DMS153 treated with DMSO at 0.1 percent for 48 hours (cell line): ENCODE measurements around the gene CSF3R.

Experiments
- DNase-seq: peaks from one replicate; lab custom pipeline; 2025; ENCODE audit not compliant: unreplicated experiment; lab: John Stamatoyannopoulos, UW

Gene CSF3R

DNA sequence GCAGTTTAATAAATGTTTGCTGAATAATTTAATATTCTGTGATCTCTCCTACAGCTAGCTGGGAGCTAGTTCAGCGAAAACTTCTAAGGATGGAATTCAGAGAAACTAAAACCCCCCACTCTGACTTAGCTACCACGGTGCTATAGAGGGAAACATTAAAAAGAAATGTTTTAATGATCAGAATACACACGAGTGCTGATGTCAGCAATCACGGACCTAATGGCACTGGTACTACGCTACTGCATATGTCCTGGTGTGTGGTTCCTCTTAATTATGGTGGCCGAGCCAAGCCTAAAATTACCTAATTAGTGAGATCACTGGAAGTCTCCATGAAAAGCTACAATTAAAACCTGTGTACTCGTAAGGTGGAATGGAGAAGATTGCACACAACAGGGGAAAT, 61.1 kb downstream of the CSF3R start:
- no peak for DNase-seq

DNA sequence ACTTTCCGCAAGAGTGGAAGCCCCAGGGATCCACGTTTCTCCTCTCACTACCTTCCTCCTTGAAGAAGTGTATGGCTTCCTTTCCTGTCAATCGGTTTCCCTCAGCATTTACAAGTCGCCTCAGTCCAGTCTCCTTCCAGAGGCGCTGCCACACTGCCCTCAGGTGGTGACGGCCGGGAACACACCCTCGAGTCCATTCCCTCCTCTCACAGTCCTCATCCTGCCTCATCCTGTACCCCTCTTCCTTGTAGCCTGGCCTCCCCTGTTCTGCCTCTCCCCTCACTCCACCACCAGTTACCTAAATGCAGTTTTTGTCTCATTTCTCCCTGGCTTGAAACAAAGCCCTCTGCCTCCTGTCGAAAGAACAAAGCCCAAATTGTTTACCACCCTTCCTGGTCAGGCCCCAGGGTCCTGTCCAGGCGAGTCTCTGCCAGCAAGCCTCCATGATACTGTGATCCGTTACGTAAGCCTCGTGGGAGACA, 61.8 kb downstream of the CSF3R start:
- peak; percentile 88 for DNase-seq

DNA sequence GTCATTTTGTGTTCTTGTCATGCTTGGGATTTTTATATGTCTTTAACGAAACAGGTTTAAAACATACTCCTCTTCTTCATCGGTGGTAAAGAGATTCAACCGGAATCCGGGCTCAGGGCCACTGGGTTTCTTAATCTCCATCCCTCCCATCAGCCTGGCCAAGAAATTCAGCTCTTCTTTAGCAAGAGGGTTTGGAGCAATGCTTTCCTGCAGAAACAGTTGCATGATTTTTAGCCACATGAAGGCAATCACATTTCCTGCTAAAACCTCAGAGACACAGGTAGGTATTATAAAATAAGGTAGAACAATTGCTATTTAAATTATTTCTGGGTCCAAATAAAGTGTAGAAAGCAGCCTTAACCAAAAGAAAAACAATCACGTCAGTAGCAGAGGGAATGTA, 62.3 kb downstream of the CSF3R start:
- DNase-seq, result no peak

DNA sequence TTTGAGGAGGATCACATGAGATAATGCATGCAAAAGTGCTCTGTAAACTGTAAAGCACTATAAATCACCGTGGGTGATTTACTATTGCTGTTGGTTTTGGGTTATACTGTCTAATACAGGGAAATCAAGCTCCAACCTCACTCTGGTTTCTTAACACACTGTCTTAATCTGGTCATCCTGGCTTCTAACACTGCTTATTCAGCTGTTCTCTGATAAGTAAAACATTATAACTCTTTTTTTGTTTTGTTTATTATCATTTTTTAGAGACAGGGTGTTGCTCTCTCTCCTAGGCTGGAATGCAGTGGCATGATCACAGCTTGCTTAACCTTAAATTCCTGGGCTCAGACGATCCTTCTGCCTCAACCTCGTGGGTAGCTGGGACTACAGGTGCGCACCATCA, 63.1 kb downstream of the CSF3R start:
- no peak for DNase-seq

DNA sequence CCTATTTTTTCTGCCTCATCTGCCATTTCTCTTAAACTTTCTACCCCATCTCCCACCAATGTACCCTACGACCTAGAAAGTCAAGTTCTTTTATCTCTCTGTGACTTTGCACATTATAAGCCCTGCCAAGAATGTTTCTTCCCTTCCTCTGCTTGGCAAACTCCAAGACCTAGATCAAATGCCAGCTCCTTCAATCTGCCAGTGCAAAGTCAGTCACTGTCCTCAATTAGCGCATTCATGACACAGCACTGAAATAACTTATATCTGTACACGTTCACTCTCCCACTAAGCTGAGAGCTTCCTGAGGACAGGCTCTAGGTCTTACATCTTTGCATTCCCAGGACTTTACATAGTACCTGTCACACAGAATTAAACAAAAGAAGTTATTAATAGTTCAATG, 63.6 kb downstream of the CSF3R start:
- no peak for DNase-seq

DNA sequence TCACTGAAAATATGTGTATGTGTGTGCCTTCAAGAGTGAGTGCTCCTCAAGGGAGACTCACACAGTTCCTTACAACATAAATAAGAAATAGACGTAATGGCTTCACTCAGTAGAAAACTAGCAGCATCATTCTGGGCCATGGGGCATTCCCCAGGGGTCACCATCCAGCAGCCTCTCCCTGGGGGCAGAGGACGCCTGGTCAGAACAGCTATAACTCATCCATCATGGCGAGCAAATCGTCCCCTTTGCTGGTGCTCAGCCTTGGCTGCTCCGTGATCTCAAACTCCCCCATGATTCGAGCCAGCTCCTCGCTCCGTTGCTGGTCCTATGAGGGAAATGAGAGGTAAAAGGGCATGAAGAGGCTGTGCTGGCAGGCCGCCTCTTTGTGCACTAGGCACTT, 64.8 kb downstream of the CSF3R start:
- no peak for DNase-seq
